Germinal center (tissue), 1 donor: ENCODE data around the gene PRAC1.

Source experiments
- DNase-seq: peaks from one replicate; pipeline ENCODE4 v3.0.0; 2012; ENCODE audit warnings: mixed read lengths, low spot score

Gene PRAC1

GRCh38 chr17:48722201-48722907 lies at the start of gene PRAC1:
Gene PRAC1 (minus strand): TSS chr17:48722518. CDS start chr17:48722392, 126 bp downstream.
- DNase-seq, result no peak

GRCh38 chr17:48770954-48771353 lies 48.6 kb upstream of the PRAC1 start:
- DNase-seq, result no peak

- no peak for DNase-seq
Measured at GRCh38 chr17:48769009-48769675, 46.8 kb upstream of the PRAC1 start.

- no peak for DNase-seq
Measured at GRCh38 chr17:48767263-48767774, 45.0 kb upstream of the PRAC1 start.

- DNase-seq, result no peak
Measured at GRCh38 chr17:48761114-48761513, 38.8 kb upstream of the PRAC1 start.

- DNase-seq, result no peak
Measured at GRCh38 chr17:48760411-48760810, 38.1 kb upstream of the PRAC1 start.

- DNase-seq, result no peak
Measured at GRCh38 chr17:48759288-48759687, 37.0 kb upstream of the PRAC1 start.

- DNase-seq, result no peak
Measured at GRCh38 chr17:48757524-48757961, 35.2 kb upstream of the PRAC1 start.

GRCh38 chr17:48756830-48757251 lies 34.5 kb upstream of the PRAC1 start:
- DNase-seq, result no peak

GRCh38 chr17:48755356-48755755 lies 33.0 kb upstream of the PRAC1 start:
- DNase-seq, result no peak

GRCh38 chr17:48754500-48755261 lies 32.4 kb upstream of the PRAC1 start:
- no peak for DNase-seq

GRCh38 chr17:48753794-48754499 lies 31.6 kb upstream of the PRAC1 start:
- no peak for DNase-seq

- DNase-seq, result no peak
Measured at GRCh38 chr17:48752399-48753288, 30.3 kb upstream of the PRAC1 start.

- no peak for DNase-seq
Measured at GRCh38 chr17:48751733-48752398, 29.5 kb upstream of the PRAC1 start.

- DNase-seq, result no peak
Measured at GRCh38 chr17:48751172-48751571, 28.9 kb upstream of the PRAC1 start.

GRCh38 chr17:48749621-48750553 lies 27.6 kb upstream of the PRAC1 start:
- DNase-seq, result no peak

- DNase-seq, result no peak
Measured at GRCh38 chr17:48748718-48749566, 26.6 kb upstream of the PRAC1 start.
